Effector CD4-positive, alpha-beta T cell (primary cell): ENCODE results near the gene GIT2.
"Not testable (repeated sequence)": the region's sequence is repeated elsewhere in the genome, so short reads cannot be mapped to it uniquely, and the experiment has no call there.

Experiments
- DNase-seq: peaks from one replicate; pipeline ENCODE4 v3.0.0-alpha.2; 2020

GIT2 gene

DNA sequence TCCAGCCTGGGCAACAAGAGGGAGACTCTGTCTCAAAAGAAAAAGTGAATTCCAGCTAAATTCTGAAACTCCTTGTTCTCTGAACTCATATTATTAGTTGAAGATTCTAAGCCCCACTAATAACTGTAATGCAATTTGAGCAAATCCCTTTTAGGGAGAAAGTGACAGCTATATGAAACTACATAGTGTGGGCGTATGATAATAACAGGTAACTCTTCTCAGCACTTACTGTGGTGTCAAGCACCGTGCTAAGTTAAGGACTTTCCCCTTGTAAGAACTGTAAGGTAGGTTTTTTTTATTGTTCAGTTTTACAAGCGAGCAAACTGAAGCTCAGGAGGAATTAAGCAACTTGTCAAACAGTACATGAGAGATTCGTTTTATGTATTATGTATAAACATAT lies 8.4 kb upstream of the GIT2 start:
- DNase-seq, result no peak

DNA sequence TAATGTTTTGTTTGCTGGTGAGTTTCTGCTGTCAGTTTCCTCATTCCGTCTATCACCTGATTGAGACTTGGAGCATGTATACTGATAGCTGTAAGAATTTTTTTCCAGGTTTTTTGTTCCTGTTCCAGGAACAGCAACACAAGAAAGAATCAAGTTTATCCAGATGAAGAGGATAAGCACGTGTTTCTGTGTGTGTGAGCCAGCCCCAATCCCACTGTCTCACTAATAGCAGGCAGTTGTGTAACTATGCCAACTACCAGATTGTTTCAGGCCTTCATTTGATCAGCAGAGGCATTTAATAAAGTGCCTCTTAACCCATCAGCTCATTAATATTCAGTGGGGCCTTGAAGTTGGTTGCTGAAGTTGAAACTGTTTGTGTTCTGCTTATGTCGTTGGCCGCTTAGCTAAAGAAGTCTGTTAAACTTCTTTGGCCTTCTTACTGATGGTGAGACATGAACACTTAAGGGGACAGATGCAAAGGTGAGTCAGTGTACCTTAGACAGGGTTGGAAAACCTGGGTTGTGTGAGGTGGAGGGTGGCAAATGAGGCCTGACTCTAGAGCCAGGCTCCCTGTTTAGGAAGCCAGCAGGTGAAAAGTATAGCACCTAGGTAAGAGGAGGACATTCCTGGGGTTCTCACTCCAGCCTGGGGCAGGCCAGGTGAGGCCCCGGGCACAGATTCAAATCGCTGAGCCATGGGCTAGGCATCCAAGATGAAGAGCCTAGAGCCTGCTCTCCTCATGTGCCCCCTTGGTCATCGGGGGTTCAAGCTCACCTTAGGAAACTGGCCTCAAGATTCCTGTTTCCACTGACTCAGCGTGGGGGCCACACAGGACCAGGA lies 6.7 kb upstream of the GIT2 start:
- DNase-seq, result no peak

DNA sequence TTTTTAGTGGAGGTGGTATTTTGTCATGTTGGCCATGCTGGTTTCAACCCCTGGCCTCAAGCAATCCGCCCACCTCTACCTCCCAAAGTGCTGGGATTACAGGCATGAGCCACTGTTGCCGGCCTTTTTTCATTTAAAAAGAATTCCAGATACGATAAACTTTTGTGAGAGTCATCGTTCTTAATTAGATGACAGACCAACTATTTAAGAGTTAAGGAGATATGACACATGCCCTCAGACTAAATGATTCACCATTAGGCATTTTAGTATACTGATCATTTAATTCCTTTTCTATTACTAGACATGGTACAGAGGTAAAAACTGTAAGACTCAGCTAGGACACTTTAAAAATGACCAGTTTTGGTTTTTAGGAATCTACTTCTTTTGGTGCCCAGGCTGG lies 5.4 kb upstream of the GIT2 start:
- DNase-seq, result no peak

DNA sequence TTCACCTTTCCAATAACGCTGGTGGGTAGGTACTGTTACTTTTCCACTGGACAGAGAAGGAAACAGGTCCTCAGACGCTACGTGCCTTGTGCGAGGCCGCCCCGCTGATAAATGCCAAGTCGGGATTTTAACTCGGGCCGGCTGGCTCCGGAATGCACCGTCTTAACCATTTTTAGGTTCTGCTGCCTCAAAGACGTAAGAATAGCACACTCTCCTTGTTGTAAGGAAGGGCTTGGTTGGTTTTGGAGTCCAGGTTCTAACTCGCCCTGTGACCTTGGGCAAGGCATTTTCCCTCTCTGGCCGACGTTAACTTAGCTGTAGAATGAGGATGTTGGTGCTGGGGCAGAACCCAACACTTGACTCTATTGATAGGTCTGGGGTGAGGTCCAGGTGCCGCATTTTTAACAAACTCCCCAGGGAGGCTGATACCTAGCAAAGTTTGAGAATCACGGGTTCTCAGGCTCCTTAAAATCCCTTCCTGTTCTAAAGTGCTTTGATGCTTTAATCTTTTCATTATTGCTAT lies 3.9 kb upstream of the GIT2 start:
- no peak for DNase-seq

DNA sequence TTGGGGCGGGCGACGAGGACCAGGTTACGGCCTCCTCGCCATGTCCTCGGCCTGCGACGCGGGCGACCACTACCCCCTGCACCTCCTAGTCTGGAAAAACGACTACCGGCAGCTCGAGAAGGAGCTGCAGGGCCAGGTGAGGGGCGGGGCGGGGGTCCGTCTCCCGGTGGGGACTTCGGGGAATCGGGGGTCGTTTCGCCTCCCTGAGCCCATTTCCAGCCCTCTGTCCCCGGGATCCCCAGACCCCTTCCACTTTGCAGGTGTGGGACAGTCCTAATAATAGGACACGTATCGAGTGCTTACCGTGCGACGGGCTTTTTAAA lies 3.4 kb upstream of the GIT2 start:
- DNase-seq, result no peak

DNA sequence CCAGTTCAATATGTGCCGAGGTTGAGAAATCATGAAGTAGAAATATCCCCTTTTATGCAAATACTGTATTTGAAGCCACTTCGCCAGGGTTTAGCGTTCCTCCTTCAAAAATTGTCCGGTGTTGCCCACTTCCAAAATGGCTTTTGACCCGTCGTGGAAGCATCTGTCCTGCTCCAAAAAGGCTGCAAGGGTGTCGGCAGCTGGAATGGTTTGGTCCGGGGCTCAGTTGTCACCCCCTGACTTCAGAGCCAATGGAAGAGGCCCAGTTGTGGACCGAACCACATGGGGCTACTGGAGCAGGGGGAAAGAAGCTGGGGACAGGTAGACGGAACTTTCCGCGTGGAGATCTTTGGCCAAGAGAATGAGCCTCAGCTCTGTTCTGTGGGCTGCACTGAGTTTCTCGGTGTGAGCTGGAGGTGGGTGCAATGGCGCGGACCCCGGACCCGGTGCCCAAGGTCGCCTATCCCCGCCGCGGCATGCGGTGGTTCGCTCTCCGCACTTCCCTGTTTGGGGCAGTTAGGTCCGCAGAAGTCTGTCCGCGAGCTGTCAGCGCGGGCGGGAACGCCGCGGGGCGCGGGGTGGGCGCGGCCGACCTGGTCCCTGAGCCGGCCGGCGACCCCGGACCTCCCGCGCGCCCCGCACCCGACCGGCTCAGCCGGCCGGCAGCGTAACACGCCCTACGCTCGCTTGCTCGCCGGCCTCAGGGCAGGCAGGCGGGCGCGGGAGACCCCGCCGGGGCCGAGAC lies 2.9 kb upstream of the GIT2 start, which contains the start of gene ANKRD13A:
TSS of gene ANKRD13A (plus strand) at position 527 of the 745 bp plus-strand sequence. CDS start 259 bp downstream, outside the sequence.
- peak; percentile 83 for DNase-seq

DNA sequence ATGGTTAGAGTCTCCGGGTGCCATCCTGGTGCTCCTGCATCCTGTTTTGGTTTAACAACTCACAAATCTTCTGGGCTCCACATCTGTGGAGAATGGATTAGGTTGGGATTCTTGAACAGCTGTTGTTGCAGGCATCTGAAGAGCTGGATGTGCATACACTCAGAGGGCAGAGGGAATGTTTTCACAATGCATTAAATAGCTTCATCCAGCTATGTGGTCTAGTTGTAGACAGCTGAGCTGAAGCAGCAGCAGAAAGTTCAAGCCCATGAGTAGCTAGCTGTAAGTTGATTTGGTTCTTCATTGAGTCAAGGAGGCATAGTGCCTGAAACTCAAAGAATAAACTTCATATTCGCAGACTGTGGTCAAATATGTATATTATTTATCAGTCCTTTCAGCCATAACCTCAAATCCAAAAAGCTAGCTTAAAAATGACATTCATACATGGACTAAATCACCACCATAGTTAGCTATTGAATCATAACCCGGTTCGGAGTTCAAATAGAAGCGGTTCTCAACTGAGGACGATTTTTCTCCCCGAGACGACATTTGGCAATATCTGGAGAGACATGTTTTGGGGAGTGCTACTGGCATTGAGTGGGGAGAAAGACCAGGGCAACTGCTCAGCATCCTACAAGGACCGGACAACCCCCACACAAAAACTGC lies 2.2 kb upstream of the GIT2 start:
- DNase-seq, result no peak

DNA sequence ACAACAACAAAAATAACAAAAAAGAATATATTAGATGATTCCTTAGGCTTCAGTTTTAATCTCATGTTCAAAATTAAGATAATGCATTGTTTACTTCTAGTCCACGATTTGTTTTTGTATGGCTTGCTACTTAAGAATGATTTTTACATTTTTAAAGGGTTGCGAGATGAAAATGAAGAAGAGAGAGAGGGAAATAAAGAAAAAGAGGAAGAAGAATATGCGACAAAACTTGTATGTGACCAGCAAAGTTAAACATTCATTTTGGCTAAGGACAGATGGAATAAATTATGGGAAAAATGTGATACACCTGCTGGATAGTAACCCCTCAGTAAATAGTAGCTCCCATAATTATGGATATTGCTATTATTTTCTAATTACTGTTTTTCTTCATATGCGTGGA lies 1.2 kb upstream of the GIT2 start:
- no peak for DNase-seq

DNA sequence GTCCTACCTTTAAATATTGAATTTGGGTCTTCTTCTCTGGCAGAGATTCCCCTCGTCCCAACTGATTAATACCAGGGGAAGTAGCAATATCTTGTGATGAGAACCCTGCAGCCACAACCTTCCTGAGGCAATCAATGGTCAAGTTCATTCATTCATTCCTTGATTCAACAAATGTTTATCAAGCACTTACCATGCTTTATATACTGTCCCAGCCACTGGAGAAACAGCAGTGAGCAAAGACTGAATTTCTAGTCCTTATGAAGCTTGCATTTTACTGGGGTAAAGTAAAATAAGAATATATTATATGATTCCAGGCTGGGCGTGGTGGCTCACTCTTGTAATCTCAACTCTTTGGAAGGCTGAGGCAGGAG lies 300 bp upstream of the GIT2 start:
- no peak for DNase-seq

DNA sequence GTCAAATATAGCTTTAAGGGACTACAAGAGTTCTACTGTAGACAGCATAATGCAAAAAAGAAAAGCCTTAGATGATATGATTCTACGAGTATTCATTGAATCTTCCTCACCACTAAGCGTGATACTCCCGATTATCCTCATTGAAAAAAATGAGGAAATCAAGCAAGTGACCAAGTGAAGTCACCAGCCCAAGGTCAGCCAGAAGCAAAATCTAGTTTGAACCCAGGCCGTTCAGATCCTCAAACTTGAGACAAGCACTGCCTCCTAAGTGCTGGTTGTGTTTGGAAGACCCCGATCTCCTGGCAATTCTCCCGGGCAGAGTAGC lies 845 bp downstream of the GIT2 start:
- DNase-seq, result no peak

DNA sequence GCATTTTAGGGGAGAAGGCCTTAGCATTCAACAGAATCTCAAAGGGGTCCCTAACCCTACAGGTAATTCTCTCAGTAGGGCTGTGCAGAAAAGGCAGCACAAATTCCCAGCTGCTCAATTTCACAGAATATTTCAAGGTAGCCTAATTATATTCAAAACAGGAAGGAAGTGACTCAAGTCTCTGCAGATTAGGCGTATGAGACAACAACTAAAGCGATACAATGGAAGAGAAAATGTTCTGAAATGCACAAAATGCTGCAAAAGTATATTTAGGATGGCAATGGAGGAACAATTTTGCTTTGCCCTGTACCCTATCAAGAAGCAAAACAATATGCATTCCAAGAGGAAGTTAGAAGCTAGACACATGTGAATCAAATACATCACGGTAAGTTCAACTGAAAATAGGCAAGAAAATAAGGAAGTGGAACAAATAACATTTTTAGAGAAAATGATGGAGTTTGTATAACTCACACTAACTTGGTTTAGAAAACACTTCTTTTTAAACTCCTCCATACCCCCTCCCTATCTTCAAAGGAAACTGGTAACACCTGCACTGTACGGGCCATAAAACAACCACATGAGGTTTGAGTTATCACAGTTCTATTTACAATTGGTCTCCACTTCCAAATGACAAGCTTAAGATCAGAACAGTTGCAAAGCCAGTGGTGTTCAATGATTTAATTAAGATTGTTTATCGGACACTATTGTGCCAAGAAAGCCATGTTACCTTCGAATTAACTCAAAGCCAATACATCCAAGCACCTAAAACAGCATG lies 1.6 kb downstream of the GIT2 start:
- no peak for DNase-seq

DNA sequence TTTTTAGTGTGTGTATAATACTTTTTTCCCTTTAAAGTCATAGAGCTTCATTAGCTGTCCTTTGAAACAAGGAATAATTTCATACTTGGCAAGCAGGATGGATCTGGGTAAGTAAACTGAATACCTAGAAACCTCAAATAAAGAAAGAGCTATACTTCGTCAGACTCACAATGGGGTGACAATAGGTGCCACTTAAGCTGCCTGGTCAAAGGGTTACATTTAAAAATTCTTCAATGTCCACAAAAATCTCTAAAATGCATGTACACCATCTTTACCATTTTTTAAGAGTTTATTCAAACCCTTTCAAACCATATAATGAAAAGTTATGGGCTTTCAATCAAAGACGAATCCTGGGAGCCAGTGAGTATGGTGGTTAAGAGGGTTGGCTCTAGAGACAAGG lies 3.1 kb downstream of the GIT2 start:
- DNase-seq, result no peak

DNA sequence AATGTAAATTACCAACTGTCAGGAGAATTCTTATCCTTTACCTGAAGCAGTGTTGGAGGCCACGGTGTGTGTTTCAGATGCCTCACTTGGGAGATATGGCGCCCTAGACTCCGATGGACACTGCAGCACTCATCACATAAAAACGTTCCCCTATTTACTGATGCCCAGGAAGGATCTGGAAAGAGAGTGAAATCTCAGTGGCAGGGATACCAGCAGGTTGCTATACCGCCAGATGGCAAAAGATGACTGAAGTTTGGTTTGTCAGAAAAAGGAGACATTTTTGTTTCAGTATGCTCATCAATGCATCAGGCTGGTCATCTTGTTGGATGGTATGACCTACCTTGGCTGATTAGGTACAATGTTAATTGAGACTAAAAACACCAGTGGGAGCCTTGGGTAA lies 4.6 kb downstream of the GIT2 start:
- DNase-seq, result no peak

DNA sequence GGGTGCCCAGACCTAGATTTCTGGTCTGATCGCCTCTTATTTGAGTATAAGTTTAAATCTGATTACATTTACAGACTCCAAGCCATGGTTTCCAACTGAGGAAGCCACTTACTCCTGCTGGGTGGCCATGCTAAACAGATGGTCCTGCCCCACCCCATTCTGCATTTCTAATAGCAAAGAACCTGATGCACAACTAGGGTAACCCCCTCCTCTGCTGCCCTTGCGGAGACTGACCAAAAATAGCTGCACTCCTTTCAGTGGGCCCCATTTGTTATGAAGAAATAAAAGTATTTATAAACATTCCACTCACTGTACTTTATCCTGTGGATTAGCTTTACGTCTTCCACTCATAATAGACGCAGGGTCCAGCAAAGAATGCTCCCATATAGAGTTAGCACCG lies 6.8 kb downstream of the GIT2 start:
- DNase-seq, result no peak

DNA sequence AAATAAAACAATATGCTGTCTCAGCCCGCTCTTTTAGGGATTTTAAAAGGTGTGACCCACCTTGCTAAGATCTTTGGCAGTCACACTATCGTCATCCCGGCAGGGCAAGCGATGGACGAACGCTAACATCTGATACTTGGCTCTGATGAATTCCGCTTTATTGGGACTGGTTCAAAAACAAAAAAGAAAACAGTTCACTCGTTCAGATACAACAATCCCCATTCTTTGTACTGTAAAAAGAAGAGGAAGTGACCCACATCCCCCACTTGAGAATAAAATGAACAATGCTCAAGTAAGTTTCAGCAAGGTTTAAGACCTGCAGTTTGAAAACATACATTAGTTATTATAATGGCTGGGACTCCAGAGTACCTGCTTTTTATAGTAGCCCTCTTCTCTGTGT lies 7.3 kb downstream of the GIT2 start:
- no peak for DNase-seq

DNA sequence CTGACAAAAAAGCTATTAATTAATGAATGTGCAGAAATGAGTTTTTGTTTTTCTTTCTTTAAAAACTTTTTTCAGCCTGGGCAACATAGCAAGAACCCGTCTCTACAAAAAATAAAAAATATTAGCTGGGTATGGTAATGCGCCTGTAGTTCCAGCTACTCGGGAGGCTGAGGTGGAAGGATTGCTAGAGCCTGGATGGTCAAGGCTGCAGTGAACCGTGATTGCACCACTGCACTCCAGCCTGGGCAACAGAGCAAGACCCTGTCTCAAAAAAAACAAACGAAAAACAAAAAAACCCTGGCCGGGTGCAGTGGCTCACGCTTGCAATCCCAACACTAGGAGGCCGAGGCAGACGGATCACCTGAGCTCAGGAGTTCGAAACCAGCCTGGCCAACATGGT lies 7.9 kb downstream of the GIT2 start:
- no peak for DNase-seq

DNA sequence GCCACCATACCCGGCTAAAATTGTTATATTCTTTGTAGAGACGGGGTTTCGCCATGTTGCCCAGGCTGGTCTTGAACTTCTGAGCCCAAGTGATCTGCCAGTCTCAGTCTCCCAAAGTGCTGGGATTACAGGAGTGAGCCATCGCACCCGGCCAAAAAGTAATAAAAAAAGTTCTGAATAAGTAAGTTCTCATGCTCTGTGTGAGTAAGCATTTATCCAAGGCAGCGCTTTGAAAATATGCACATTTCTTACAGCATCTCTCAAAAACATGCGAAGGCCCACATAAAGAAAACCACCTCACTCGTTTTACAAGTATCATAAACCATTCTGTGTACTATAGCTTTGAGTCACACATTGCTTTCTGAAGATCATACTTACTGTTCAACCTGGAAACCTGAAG lies 8.6 kb downstream of the GIT2 start:
- DNase-seq, result no peak

DNA sequence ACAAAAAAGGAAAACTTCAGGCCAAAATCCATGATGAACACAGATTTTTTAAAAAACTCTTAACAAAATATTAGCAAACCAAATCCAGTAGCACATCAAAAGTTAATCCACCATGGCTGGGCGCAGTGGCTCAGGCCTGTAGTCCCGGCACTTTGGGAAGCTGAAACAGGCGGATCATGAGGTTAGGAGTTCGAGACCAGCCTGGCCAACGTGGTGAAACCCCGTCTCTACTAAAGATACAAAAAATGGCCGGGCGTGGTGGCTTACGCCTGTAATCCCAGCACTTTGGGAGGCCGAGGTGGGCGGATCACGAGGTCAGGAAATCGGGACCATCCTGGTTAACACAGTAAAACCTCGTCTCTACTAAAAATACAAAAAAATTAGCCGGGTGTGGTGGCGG lies 9.9 kb downstream of the GIT2 start:
- DNase-seq, result not testable (repeated sequence)

DNA sequence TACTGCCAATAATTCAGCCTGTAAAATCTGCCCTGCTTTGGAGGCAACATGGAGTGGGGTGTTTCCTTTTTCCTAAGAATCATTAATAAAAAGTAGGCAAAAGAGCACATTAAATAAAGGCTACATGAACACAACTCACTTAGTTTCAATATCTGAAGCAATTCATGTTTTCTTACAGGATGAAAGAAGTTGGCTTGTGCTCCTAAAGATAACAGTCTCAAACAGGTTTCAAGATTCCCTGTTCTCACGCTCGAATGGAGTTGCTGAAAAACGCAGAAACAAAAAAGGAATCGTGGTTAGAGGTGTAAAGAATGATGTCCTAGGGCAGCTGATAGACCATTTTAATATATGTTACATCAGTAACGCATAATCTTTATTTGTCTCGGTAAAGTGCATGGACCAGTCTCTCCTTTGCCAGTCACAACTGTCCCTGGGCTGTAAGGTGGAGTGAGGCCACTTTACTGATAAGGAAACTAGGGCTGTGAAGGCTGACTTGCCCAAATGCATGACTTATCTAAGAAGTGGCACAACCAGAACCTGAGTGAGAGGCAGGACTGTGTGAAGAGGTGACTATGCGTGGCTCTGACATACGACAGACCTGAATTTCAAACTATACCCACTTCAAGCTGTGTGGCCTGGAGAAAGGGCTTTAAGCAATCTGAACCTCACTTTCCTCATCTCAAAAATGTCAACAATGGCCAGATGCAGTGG lies 12.6 kb downstream of the GIT2 start:
- DNase-seq, result no peak

DNA sequence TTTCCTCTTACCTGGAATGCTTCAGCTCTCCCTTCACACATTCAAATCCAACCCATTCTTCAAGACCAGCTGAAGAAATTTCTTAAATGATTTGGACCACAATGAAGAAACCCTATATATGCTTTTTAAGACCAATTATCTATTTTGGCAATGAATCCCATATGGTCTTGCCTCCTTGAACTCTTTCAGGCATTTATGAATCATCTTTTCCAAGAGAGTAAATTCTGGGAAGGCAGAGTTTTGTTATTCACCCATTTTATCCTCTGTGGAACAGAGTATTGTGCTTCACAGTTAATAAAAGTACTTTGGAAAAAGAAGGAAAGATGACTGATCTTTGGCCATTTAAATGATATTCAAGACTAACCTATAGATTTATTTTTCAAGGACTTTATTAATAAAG lies 14.0 kb downstream of the GIT2 start:
- no peak for DNase-seq

DNA sequence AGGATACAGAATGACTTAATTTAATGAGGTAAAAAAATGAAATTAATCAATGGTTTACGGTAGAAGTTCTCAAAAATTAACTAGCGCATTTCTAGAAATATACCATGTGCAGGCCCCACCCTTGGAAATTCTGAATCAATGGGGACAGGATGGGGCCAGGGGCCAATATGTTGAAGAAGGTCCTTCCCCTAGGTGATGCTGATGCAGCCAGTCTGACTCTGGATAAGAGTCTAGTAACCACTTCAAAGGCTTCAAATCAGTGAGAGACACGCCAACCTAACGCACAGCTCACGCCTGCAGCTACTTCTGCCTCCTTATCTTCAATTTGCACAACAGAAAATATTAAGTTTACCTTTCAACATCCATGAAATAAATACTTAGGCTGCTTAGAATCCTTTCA lies 14.9 kb downstream of the GIT2 start:
- DNase-seq, result peak; percentile 20

DNA sequence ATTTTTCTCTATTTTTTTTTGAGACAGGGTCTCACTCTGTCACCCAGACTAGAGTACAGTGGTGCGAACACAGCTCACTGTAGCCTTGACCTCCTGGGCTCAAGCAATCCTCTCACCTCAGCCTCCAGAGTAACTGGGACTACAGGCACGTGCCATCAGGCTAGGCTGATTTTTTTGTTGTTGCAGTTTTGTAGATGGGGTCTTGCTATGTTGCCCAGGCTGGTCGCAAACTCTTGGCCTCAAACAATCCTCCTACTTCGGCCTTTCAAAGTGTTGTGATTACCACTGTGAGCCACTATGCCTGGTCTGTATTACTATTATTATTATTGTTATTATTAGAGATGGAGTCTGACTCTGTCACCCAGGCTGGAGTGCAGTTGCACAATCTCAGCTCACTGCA lies 23.3 kb downstream of the GIT2 start:
- DNase-seq, result no peak

DNA sequence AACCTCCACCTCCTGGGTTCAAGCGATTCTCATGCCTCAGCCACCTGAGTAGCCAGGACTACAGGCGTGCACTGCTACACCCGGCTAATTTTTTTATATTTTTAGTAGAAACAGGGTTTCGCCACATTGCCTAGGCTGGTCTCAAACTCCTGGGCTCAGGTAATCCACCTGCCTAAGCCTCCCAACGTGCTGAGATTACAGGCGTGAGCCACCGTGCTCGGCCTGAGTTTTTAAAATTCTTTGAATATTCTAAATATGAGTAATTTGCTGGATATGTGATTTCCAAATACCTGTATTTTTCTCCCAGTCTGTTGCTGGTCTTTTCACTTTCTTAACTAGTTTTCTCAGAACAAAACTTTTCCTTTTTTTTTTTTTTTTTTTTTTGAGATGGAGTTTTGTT lies 27.4 kb downstream of the GIT2 start:
- no peak for DNase-seq
